GM23248 (cell line): ENCODE results near the gene FSTL4. TPM values are rescaled to one million over a fixed set of nuclear protein-coding genes. Genes with fewer than 3 reads are reported as not detected.

Experiments
- DNase-seq: peaks from one replicate; pipeline ENCODE4 v3.0.0-alpha.2; 2015
- H2AFZ ChIP-seq: fragments of 200-600 bp; sonication (generic); 2 replicates; pipeline ENCODE4 v1.6.1; 2016; ENCODE audit warnings: antibody characterized with exemption
- H3F3A ChIP-seq: fragments of 200-600 bp; sonication (generic); 2 replicates; pipeline ENCODE4 v1.6.1; 2016; ENCODE audit warnings: mild to moderate bottlenecking, antibody characterized with exemption, mixed run types; ENCODE audit not compliant: insufficient read depth
- H3K27ac ChIP-seq: fragments of 200-600 bp; sonication (generic); 2 replicates; pipeline ENCODE4 v1.5.1; 2016; ENCODE audit warnings: mild to moderate bottlenecking
- H3K27me3 ChIP-seq: fragments of 200-600 bp; sonication (generic); replicated peaks from 2 replicates; pipeline ENCODE4 v1.6.1; 2016; ENCODE audit warnings: mild to moderate bottlenecking; ENCODE audit not compliant: insufficient read depth
- H3K36me3 ChIP-seq: fragments of 200-600 bp; sonication (generic); 2 replicates; pipeline ENCODE4 v1.6.1; 2016; ENCODE audit warnings: low read depth, mild to moderate bottlenecking
- H3K4me1 ChIP-seq: fragments of 200-600 bp; sonication (generic); 2 replicates; pipeline ENCODE4 v1.6.1; 2016; ENCODE audit warnings: mild to moderate bottlenecking; ENCODE audit not compliant: insufficient read depth
- H3K4me2 ChIP-seq: fragments of 200-600 bp; sonication (generic); one replicate; pipeline ENCODE4 v1.6.1; 2016; ENCODE audit warnings: mild to moderate bottlenecking; ENCODE audit not compliant: unreplicated experiment
- H3K4me3 ChIP-seq: fragments of 200-600 bp; sonication (generic); 2 replicates; pipeline ENCODE4 v1.5.1; 2016; ENCODE audit warnings: mild to moderate bottlenecking
- H3K79me2 ChIP-seq: fragments of 200-600 bp; sonication (generic); 2 replicates; pipeline ENCODE4 v1.6.1; 2016; ENCODE audit warnings: mild to moderate bottlenecking; ENCODE audit not compliant: insufficient read depth
- H3K9ac ChIP-seq: fragments of 200-600 bp; sonication (generic); 2 replicates; pipeline ENCODE4 v1.6.1; 2016; ENCODE audit warnings: mild to moderate bottlenecking
- H3K9me2 ChIP-seq: fragments of 200-600 bp; sonication (generic); 2 replicates; pipeline ENCODE4 v1.6.1; 2016; ENCODE audit warnings: mixed run types, mild to moderate bottlenecking, moderate library complexity; ENCODE audit not compliant: insufficient read depth
- H3K9me3 ChIP-seq: fragments of 200-600 bp; sonication (generic); one replicate; pipeline ENCODE4 v1.6.1; 2017; ENCODE audit warnings: low read depth
- H4K20me1 ChIP-seq: fragments of 200-600 bp; sonication (generic); 2 replicates; pipeline ENCODE4 v1.6.0; 2016; ENCODE audit not compliant: insufficient read depth
- EZH2 ChIP-seq: fragments of 200-600 bp; sonication (generic); IDR thresholded peaks from 2 replicates; pipeline ENCODE4 v1.6.1; 2018; ENCODE audit warnings: antibody characterized with exemption, mild to moderate bottlenecking; ENCODE audit not compliant: insufficient read depth, poor library complexity, severe bottlenecking
- EZH2phosphoT487 ChIP-seq: fragments of 200-600 bp; sonication (generic); IDR thresholded peaks from 2 replicates; pipeline ENCODE4 v1.6.1; 2018; ENCODE audit warnings: antibody characterized with exemption, moderate library complexity, mild to moderate bottlenecking, low read depth; ENCODE audit not compliant: insufficient read depth
- WGBS, 2 experiments: methylation state at CpG; one replicate each; pipeline ENCODE4 v1.1.6; 2015 to 2017; ENCODE audit warnings: low lambda C conversion rate in 2 of 2, low coverage in 1 of 2; ENCODE audit errors: missing lambda C conversion rate in 2 of 2; 5-methylcytosine and 5-hydroxymethylcytosine counted together
- in situ Hi-C: fragments of 300-500 bp; cut with MboI; formaldehyde crosslinking; loops from 2 replicates; pipeline ENCODE4 v1.15.0; 2020
- polyA plus RNA-seq: library from polyadenylated mRNA; unstranded; fragments of >200 nt; fragmentation: Nextera tagmentation; extraction: Ambion mirVana; gene quantifications from 2 replicates; pipeline ENCODE4 v1.2.1, GENCODE V29; 2016
- total RNA-seq: library from RNA; depleted of rRNA; stranded (reverse); fragments of >200 nt; shearing (Covaris generic); gene quantifications from 2 replicates; pipeline ENCODE4 v1.2.3, GENCODE V29; 2014

Gene FSTL4
- total and polyA plus RNA-seq, 2 experiments from 2014 or later: not detected

DNA sequence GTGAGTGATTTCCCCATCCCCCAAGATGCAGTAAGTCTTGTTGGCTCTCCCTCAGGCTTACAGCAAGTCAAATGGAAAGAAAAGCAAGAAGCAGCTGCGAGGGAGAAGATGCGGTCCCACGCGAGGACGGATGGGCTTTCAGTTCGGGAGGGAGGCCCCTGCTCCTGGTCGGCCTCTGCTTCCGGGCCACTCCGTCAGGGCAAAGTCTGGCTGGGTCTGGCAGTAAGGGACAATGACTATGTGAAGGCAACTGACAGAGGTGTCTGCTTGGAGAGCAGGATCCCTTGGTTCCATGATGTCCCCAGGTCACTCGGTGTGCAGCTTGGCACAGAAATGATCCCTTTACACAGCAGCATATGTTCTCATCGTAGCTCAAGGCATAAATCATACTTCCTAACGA, 413.8 kb downstream of the FSTL4 start:
- in situ Hi-C loops: no loop called here
- 63 to 66% methylated on average over 12 of the region's 12 CpGs for WGBS, 2 experiments

DNA sequence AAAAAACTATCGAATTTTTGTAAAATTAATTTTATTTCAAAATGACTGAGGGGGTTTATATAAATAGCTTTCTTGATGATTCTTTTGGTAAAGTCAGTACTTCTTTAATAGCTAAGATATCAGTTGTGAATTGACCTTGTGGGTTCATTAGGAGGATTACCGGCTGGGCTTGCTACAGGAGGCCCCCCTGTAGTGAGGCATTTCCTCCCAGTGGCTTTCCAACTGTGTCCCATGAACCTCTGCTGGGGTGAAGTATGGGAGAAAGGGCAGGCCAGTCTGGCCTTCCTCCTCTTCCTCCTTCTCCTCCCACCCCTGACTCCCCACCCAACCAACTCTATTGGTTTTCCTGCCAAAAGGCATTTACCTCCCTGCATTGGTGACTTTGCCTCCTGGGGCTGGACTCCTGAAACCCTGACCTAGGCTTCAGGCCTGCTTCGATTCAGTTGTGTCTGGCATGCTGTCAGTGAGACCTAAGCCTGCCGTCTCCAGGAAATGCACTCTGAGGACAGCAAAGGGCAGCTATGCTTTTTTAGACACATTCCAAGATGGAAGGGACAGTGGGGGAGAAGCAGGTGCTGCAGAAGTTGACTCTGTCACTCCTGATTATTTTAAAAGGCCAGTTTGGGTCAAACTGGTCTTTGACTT, 415.8 kb downstream of the FSTL4 start:
- no peak overlapping the region for H3K4me2 ChIP-seq
- no peak for DNase-seq
- no peaks in the 10 kb centered on the region for H4K20me1 ChIP-seq
- H3K9me2 ChIP-seq: no peaks in the 10 kb centered on the region
- H3K27ac ChIP-seq: no peak overlapping the region
- H3K4me3 ChIP-seq: no peak overlapping the region
- WGBS, 2 experiments: 48 to 51% methylated on average over 4 of the region's 4 CpGs
- peaks cover 40% of the 10 kb centered on the region for H3K27me3 ChIP-seq
- H3K79me2 ChIP-seq: no peaks in the 10 kb centered on the region
- in situ Hi-C loops: no loop called here
- TF ChIP-seq EZH2phosphoT487 (no peak), EZH2 (no peak)
- no peaks in the 10 kb centered on the region for H3K4me1 ChIP-seq
- H3F3A ChIP-seq: no peaks in the 10 kb centered on the region
- H3K36me3 ChIP-seq: no peaks in the 10 kb centered on the region
- no peaks in the 10 kb centered on the region for H3K9me3 ChIP-seq
- no peak overlapping the region for H2AFZ ChIP-seq
- H3K9ac ChIP-seq: no peak overlapping the region

More for the DNA sequence above, 413.8 kb downstream of the FSTL4 start:
- no peaks in the 10 kb centered on the region for H3K9me2 ChIP-seq
- TF ChIP-seq EZH2phosphoT487: no peak
- TF ChIP-seq EZH2: no peak
- no peak overlapping the region for H3K27ac ChIP-seq
- no peak overlapping the region for H3K4me2 ChIP-seq
- H3K9ac ChIP-seq: no peak overlapping the region
- no peak for DNase-seq
- H3K9me3 ChIP-seq: no peaks in the 10 kb centered on the region
- no peaks in the 10 kb centered on the region for H3K36me3 ChIP-seq
- H3F3A ChIP-seq: no peaks in the 10 kb centered on the region
- H3K4me3 ChIP-seq: no peak overlapping the region
- peaks cover 40% of the 10 kb centered on the region for H3K27me3 ChIP-seq
- no peaks in the 10 kb centered on the region for H3K4me1 ChIP-seq
- H2AFZ ChIP-seq: no peak overlapping the region
- H4K20me1 ChIP-seq: no peaks in the 10 kb centered on the region
- H3K79me2 ChIP-seq: no peaks in the 10 kb centered on the region

DNA sequence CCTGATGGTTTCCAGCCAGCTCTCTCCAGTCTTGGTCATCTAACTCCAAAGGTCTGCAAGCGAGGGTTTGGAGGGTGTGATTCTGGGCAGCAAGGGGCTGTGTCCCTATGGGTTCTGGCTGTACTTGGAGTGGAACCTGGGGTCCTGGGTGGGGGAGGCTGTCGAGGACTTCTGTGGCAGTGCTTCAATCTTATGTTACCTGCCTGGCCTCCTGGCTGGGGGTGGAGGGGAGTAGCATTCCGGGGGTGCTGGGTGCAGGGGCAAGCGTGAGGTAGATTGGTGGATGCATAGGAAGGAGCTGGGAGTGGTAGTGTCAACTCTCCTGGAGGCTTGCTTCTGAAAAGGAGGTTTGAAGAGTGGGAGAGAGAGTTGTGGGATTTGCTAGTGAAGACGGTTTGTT, 417.1 kb downstream of the FSTL4 start:
- H3F3A ChIP-seq: no peaks in the 10 kb centered on the region
- H3K9me3 ChIP-seq: no peaks in the 10 kb centered on the region
- no peaks in the 10 kb centered on the region for H3K36me3 ChIP-seq
- no peaks in the 10 kb centered on the region for H3K9me2 ChIP-seq
- no peaks in the 10 kb centered on the region for H3K4me1 ChIP-seq
- no peak overlapping the region for H2AFZ ChIP-seq
- no peak overlapping the region for H3K4me2 ChIP-seq
- H4K20me1 ChIP-seq: no peaks in the 10 kb centered on the region
- no peak for DNase-seq
- H3K27me3 ChIP-seq: peaks cover 33% of the 10 kb centered on the region
- no peak overlapping the region for H3K9ac ChIP-seq
- TF ChIP-seq EZH2 (no peak), EZH2phosphoT487 (no peak)
- in situ Hi-C loops: no loop called here
- H3K27ac ChIP-seq: no peak overlapping the region
- WGBS, 2 experiments: 23 to 38% methylated on average over 3 to 5 of the region's 5 CpGs
- no peaks in the 10 kb centered on the region for H3K79me2 ChIP-seq
- H3K4me3 ChIP-seq: no peak overlapping the region

DNA sequence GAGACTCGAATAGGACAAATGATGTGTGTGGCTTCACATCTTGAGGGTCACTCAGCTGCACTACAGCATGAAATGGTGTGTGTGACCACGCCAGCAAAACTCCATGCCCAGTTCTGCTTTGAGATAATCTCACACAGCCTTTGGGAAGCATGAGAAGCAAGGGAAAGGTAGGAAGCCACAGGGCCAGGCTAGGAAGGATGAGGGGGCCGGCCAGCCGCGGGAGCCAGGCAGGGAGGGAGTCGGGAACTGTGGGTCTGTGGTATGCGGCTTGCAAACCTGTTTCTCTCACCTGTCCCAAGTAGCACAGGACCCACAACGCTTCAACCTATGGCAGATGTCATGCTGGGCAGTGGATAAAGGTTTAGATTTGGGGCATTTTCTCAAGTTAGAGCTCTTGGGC, 418.5 kb downstream of the FSTL4 start:
- Histone ChIP-seq H3K79me2 (no peaks in the 10 kb centered on the region), H3K27me3 (peaks cover 20% of the 10 kb centered on the region), H3K4me3 (no peak overlapping the region), H3K9me3 (no peaks in the 10 kb centered on the region), H3K27ac (no peak overlapping the region), H3K4me1 (no peaks in the 10 kb centered on the region), H3K9ac (no peak overlapping the region), H3K36me3 (no peaks in the 10 kb centered on the region), H2AFZ (no peak overlapping the region), H3K4me2 (no peak overlapping the region), H3F3A (no peaks in the 10 kb centered on the region), H3K9me2 (no peaks in the 10 kb centered on the region), H4K20me1 (no peaks in the 10 kb centered on the region)
- WGBS, 2 experiments: 49 to 50% methylated on average over 8 of the region's 8 CpGs
- TF ChIP-seq EZH2phosphoT487 (no peak), EZH2 (no peak)
- DNase-seq: no peak
- in situ Hi-C loops: no loop called here
